Amniotic stem cell (primary cell): ENCODE results near the gene RPS6KC1.
"Not testable (repeated sequence)": the region's sequence is repeated elsewhere in the genome, so short reads cannot be mapped to it uniquely, and the experiment has no call there.

Source experiments
- DNase-seq: peaks from one replicate; lab custom pipeline; 2025; lab: John Stamatoyannopoulos, UW

RPS6KC1 gene

GRCh38 chr1:213055767-213056166 is 4.7 kb downstream of the RPS6KC1 start:
- DNase-seq = no peak

GRCh38 chr1:213057264-213058059 is 6.4 kb downstream of the RPS6KC1 start:
- no peak for DNase-seq

- no peak for DNase-seq
Observed at GRCh38 chr1:213060836-213061235, 9.8 kb downstream of the RPS6KC1 start.

GRCh38 chr1:213061263-213061662 is 10.2 kb downstream of the RPS6KC1 start:
- no peak for DNase-seq

GRCh38 chr1:213065800-213066199 is 14.8 kb downstream of the RPS6KC1 start:
- DNase-seq = no peak

- DNase-seq = no peak
Observed at GRCh38 chr1:213066363-213066762, 15.3 kb downstream of the RPS6KC1 start.

GRCh38 chr1:213067352-213067751 is 16.3 kb downstream of the RPS6KC1 start:
- no peak for DNase-seq

- peak; percentile 61 for DNase-seq
Observed at GRCh38 chr1:213070406-213070805, 19.4 kb downstream of the RPS6KC1 start.

GRCh38 chr1:213075725-213076124 is 24.7 kb downstream of the RPS6KC1 start:
- DNase-seq = no peak

GRCh38 chr1:213082420-213083111 is 31.5 kb downstream of the RPS6KC1 start:
- DNase-seq = no peak

- no peak for DNase-seq
Observed at GRCh38 chr1:213083112-213083445, 32.0 kb downstream of the RPS6KC1 start.

- no peak for DNase-seq
Observed at GRCh38 chr1:213087911-213088310, 36.9 kb downstream of the RPS6KC1 start.

GRCh38 chr1:213089924-213090677 is 39.1 kb downstream of the RPS6KC1 start:
- no peak for DNase-seq

- no peak for DNase-seq
Observed at GRCh38 chr1:213094446-213094845, 43.4 kb downstream of the RPS6KC1 start.

- DNase-seq = no peak
Observed at GRCh38 chr1:213095467-213095866, 44.4 kb downstream of the RPS6KC1 start.

GRCh38 chr1:213099682-213100399 is 48.8 kb downstream of the RPS6KC1 start:
- no peak for DNase-seq

- DNase-seq = not testable (repeated sequence)
Observed at GRCh38 chr1:213100565-213100964, 49.5 kb downstream of the RPS6KC1 start.

GRCh38 chr1:213103377-213104306 is 52.6 kb downstream of the RPS6KC1 start:
- DNase-seq = no peak

- DNase-seq = no peak
Observed at GRCh38 chr1:213104604-213105003, 53.6 kb downstream of the RPS6KC1 start.

GRCh38 chr1:213106298-213106697 is 55.3 kb downstream of the RPS6KC1 start:
- DNase-seq = no peak

GRCh38 chr1:213107613-213108012 is 56.6 kb downstream of the RPS6KC1 start:
- no peak for DNase-seq
